Measurements from ENCODE around the gene GPR27. TPM values are rescaled to one million over a fixed set of nuclear protein-coding genes. Genes with fewer than 3 reads are reported as not detected.

Gene GPR27
- total and polyA plus RNA-seq, 10 of the 15 experiments (the other 5 are each of a cell fraction or from before 2014, with no cell fraction given): not detected

- TF ChIP-seq, protein P1, sequence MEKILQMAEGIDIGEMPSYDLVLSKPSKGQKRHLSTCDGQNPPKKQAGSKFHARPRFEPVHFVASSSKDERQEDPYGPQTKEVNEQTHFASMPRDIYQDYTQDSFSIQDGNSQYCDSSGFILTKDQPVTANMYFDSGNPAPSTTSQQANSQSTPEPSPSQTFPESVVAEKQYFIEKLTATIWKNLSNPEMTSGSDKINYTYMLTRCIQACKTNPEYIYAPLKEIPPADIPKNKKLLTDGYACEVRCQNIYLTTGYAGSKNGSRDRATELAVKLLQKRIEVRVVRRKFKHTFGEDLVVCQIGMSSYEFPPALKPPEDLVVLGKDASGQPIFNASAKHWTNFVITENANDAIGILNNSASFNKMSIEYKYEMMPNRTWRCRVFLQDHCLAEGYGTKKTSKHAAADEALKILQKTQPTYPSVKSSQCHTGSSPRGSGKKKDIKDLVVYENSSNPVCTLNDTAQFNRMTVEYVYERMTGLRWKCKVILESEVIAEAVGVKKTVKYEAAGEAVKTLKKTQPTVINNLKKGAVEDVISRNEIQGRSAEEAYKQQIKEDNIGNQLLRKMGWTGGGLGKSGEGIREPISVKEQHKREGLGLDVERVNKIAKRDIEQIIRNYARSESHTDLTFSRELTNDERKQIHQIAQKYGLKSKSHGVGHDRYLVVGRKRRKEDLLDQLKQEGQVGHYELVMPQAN (conservative IDR thresholded peaks at IDR 0.05): no peak
- TF ChIP-seq NFXL1 (IDR thresholded peaks at IDR 0.05; ENCODE audit: borderline replicate concordance) (no peak), NR2F1 (conservative IDR thresholded peaks at IDR 0.05) (no peak), IKZF2 (IDR thresholded peaks at IDR 0.05) (no peak), PAX8 (IDR thresholded peaks at IDR 0.05) (no peak)
Observed at GRCh38 chr3:71797455-71797854, 43.8 kb downstream of the GPR27 start (continued).

DNA sequence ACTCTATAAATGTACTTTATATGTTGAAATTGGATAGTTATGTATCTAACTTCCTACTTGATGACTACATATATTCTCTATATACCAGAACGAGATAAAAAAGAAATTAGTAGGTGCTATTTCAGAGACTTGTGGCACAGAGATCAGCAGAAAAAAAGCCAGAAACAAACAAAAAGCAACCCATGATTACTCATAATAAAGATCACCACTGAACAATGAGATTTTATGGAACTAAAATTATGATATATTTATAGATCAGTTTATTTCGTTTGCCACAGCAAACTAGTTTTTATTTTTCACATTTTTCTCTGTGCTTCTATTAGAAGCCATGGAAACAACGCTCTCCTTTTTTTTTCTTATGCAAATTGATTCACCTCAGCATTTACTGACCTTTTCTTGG lies 46.4 kb downstream of the GPR27 start:
- no peak overlapping the region for H2AFZ ChIP-seq (ENCODE audit: control insufficient read depth, low read depth, low read length)
- no TSS peak for BruUV-seq (replicated peaks)
- ChIA-PET RAD21 (ENCODE audit: unreplicated experiment) (no interaction called here), POLR2A (no interaction called here), SMC1A (ENCODE audit: uncharacterized antibody, unreplicated experiment) (no interaction called here), CTCF (no interaction called here)
- no peak overlapping the region for H3K4me2 ChIP-seq (ENCODE audit: control insufficient read depth, insufficient read depth)
- H4K20me1 ChIP-seq (ENCODE audit: control insufficient read depth, insufficient read depth): no peaks in the 10 kb centered on the region
- in situ Hi-C loops (cut with MboI) (no loop called here), intact Hi-C loops (cut with micrococcal nuclease; ENCODE audit: unreplicated experiment) (no loop called here)
- no peak for DNase-seq (ENCODE audit: low read depth, low spot score)
- no peak for ATAC-seq
- TF ChIP-seq ZNF274 (IDR thresholded peaks at IDR 0.05; ENCODE audit: insufficient read depth, insufficient read length): no peak
- TF ChIP-seq NFYB (IDR thresholded peaks at IDR 0.05; ENCODE audit: insufficient read depth, low read depth, low read length): no peak
- TF ChIP-seq ZSCAN29 (IDR thresholded peaks at IDR 0.05): no peak
- no peak for TF ChIP-seq RCOR1 (conservative IDR thresholded peaks at IDR 0.05; ENCODE audit: low read depth, low read length)
- no peak for TF ChIP-seq CBX3 (IDR thresholded peaks at IDR 0.05; ENCODE audit: borderline replicate concordance, low read depth)
- TF ChIP-seq HDGF (IDR thresholded peaks at IDR 0.05): no peak
- no peak for TF ChIP-seq PAX5 (IDR thresholded peaks at IDR 0.05; ENCODE audit: borderline replicate concordance, low read depth, low read length)
- TF ChIP-seq BACH1 (IDR thresholded peaks at IDR 0.05; ENCODE audit: borderline replicate concordance): no peak
- no peak for TF ChIP-seq ETV6 (conservative IDR thresholded peaks at IDR 0.05 in 1 of 2, IDR thresholded peaks at IDR 0.05 in 1 of 2; ENCODE audit: borderline replicate concordance in 1 of 2, low read depth in 1 of 2)
- no peak for TF ChIP-seq CUX1 (IDR thresholded peaks at IDR 0.05; ENCODE audit: insufficient replicate concordance, low read depth, low read length)
- no peak for TF ChIP-seq POLR2AphosphoS2 (IDR thresholded peaks at IDR 0.05; ENCODE audit: low read depth, low read length)
- no peak for TF ChIP-seq BMI1 (IDR thresholded peaks at IDR 0.05; ENCODE audit: borderline replicate concordance)
- TF ChIP-seq YY1 (IDR thresholded peaks at IDR 0.05; ENCODE audit: low read depth, low read length): no peak
- no peak for TF ChIP-seq ASH2L (IDR thresholded peaks at IDR 0.05; ENCODE audit: borderline replicate concordance, low read depth)
- no peak overlapping the region for H3K4me3 ChIP-seq
- no peaks in the 10 kb centered on the region for H3K79me2 ChIP-seq (ENCODE audit: control insufficient read depth, insufficient read depth, low read length)
- H3K27ac ChIP-seq (ENCODE audit: control insufficient read depth, insufficient read depth): no peak overlapping the region
- no peaks in the 10 kb centered on the region for H3K36me3 ChIP-seq (ENCODE audit: control insufficient read depth in 2 of 2, insufficient read depth in 2 of 2, low read length in 1 of 2)
- no peak overlapping the region for H3K9ac ChIP-seq (ENCODE audit: control insufficient read depth, insufficient read depth, low read length)
- WGBS (ENCODE audit: insufficient coverage, insufficient replicate concordance, low lambda C conversion rate, missing lambda C conversion rate): 2% methylated on average over 3 of the region's 3 CpGs
- no peak for FAIRE-seq
- peaks cover 0 to 5% of the 10 kb centered on the region in 2 experiments; a peak in 3 of 4 replicates for H3K27me3 ChIP-seq (replicated peaks in 1 of 2; ENCODE audit: control insufficient read depth in 2 of 2, insufficient read depth in 2 of 2, low read length in 1 of 2)
- H3K9me3 ChIP-seq (replicated peaks; ENCODE audit: control insufficient read depth, insufficient read depth, low read length): no peaks in the 10 kb centered on the region
- no peaks in the 10 kb centered on the region for H3K4me1 ChIP-seq (ENCODE audit: control insufficient read depth, insufficient read depth, low read length)
